Activated CD4-positive, alpha-beta T cell treated with anti-CD3 and anti-CD28 coated beads for 1 hour (primary cell): ENCODE results near the gene SEMA6C.
A peak's percentile ranks its signal among the peaks of the same experiment; 100 is the strongest.
"Not testable (repeated sequence)": the region's sequence is repeated elsewhere in the genome, so short reads cannot be mapped to it uniquely, and the experiment has no call there.

ENCODE experiments used
- DNase-seq: peaks from one replicate; pipeline ENCODE4 v3.0.0-alpha.2; 2020

SEMA6C gene, protein sequence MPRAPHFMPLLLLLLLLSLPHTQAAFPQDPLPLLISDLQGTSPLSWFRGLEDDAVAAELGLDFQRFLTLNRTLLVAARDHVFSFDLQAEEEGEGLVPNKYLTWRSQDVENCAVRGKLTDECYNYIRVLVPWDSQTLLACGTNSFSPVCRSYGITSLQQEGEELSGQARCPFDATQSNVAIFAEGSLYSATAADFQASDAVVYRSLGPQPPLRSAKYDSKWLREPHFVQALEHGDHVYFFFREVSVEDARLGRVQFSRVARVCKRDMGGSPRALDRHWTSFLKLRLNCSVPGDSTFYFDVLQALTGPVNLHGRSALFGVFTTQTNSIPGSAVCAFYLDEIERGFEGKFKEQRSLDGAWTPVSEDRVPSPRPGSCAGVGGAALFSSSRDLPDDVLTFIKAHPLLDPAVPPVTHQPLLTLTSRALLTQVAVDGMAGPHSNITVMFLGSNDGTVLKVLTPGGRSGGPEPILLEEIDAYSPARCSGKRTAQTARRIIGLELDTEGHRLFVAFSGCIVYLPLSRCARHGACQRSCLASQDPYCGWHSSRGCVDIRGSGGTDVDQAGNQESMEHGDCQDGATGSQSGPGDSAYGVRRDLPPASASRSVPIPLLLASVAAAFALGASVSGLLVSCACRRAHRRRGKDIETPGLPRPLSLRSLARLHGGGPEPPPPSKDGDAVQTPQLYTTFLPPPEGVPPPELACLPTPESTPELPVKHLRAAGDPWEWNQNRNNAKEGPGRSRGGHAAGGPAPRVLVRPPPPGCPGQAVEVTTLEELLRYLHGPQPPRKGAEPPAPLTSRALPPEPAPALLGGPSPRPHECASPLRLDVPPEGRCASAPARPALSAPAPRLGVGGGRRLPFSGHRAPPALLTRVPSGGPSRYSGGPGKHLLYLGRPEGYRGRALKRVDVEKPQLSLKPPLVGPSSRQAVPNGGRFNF

DNA sequence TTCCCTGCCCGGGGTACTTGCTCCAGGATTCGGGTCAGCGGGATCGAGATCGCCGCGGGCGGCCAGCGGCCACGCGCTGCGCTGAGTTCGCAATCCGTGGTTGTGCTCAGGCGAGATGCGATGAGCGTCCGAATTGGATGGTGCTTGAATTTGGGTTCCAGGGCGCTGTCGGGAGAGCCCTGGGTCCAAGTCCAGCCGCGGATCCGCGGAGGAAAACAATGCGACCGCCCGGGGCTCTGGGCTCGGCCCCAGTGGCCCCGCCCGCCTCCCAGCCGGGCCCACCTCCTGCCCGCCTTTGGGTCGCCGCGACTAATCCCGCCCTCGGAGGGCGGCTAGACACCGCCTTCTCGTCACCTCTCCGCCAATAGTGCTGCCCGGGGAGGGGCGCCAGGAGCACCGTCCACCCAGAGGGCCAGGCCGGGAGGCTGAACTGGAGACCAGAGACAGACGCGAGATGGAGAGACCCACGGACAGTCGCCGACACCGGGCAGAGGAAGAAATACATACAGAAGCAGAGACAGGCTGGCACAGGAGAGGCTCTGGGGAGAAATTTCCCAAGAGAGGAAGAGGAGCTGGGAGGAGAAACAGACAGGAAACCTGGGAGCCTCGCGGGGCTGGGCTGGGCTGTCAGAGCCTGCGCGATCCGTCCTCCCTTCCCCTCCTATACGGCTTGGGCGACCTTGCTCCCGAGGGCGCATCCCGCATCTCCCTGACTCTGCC lies at the start of gene SEMA6C:
Gene SEMA6C (minus strand): TSS at position 220 of the 720 bp plus-strand sequence. CDS start 4,010 bp downstream, outside the sequence.
- peak; percentile 80 for DNase-seq

DNA sequence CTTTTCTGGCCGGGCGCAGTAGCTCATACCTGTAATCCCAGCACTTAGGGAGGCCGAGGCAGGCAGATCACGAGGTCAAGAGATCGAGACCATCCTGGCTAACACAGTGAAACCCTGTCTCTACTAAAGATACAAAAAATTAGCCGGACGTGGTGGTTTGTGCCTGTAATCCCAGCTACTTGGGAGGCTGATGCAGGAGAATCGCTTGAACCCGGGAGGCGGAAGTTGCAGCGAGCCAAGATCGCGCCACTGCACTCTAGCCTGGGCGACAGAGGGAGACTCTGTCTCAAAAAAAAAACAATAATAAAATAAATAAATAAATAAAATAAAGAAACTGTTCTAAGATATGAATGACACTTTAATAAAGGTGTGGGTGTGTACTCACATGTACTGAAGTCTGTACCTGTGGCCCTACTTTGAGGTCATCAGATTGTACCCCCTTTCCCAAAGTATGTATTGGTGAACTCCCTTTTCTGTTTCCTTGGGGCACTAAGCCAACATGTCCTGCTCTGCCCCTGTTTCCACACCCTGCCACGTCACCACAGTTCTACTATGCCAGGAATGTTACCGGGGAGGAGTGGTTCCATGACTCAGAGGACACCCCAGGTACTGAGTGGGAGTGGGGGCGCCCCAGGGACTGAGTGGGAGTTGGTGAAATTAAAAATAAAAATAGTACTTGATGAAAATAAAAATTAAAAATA lies 48.6 kb upstream of the SEMA6C start:
- not testable (repeated sequence) for DNase-seq

DNA sequence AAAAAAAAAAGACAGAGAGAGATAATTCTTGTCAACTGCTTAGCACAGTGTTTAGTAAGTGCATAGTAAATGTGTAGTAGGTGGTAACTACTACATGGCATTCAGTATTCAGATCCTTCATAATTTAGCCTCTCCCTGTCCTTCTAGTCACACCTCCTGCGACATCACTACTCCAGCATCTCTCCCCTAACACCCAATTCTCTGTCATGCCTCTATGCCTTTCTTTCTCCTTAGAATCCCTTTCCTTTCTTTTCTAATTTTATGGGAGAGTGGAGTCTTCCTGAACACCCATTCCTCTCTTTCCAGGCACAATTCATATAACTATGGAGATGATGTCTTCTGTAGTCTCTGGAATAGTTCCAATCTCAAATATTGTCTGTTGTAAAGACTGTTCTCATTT lies 47.4 kb upstream of the SEMA6C start:
- no peak for DNase-seq

DNA sequence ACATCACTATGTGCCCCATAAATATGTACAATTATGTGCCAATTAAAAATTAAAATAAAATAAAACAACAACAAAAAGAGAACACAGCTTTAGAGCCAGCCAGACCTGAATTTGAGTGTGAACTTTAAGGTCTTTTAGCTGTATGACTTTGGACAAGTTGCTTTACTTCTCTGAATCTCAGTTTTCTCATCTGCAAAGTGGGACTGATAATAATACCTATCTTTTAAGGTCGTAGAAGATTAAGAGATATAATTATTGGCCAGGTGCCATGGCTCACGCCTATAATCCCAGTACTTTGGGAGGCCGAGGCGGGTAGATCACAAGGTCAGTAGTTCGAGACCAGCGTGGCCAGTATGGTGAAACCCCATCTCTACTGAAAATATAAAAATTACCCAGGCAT lies 46.9 kb upstream of the SEMA6C start:
- no peak for DNase-seq

DNA sequence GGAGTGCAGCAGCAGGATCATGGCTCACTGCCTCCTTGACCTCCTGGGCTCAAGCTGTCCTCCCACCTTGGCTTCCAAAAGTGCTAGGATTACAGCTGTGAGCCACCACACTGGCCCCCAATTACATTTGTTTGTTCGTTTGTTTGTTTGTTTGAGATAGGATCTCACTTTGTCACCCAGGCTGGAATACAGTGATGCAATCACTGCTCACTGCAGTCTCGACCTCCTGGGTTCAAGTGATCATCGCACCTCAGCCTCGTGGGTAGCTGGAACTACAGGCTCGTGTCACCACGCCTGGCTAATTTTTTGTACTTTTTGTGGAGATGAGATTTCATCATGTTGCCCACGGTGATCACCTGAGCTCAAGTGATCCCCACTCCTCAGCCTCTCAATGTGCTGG lies 45.6 kb upstream of the SEMA6C start:
- DNase-seq, result no peak

DNA sequence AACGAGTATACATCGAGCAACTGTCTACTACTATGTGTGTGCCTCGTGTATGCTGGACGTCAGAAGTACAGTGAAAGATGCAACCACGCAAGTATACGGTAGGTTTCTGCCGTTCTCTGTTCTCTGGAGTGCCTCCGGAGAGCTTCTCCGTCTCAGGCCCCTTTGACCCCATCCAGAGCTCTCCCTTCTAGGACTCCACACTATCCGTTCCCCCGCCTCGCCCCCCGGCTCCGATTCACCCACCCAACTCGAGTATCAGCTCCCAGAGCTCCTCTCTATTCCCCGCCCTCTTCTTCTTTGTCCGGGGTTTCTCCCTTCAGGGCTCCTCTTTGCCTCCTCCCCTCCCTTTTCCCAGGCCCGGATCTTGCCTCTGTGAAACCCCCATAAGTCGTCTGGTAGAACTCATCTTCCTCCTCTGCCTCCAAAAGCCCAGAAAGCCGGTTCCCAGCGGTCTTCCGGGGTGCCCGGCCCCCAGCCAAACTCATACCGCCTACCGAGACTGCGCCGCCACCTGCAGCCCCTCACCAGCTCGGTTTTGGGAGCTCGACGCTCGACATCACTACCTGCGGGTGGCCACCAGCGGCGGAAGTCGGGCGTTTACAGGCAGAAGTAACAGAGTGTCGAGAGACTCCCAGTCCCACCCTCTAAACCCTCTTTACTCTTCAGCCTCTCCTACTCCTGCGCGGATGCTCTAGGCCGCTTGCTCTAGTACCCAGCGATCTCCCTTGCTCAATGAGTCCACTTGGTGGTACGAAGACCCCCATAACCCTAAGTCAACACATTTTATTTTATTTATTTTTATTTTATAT lies 43.4 kb upstream of the SEMA6C start, which contains the start of gene VPS72:
Gene VPS72 (minus strand): TSS at position 561 of the 809 bp plus-strand sequence. CDS start 76 bp downstream, at position 485.
- peak; percentile 75 for DNase-seq

DNA sequence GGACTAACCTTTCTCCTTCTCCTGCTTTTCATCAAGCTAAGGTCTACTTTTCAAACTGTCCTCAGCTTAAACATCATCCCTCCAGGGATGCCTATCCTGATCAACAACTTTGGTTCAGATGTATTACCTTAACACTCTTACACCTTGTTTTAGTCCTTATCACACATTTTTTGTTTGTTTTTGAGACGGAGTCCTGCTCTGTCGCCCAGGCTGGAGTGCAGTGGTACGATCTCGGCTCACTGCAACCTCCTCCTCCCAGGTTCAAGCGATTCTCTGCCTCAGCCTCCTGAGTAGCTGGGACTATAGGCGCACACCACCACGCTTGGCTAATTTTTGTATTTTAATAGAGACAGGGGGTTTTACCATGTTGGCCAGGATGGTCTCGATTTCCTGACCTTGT lies 42.2 kb upstream of the SEMA6C start:
- DNase-seq, result not testable (repeated sequence)

DNA sequence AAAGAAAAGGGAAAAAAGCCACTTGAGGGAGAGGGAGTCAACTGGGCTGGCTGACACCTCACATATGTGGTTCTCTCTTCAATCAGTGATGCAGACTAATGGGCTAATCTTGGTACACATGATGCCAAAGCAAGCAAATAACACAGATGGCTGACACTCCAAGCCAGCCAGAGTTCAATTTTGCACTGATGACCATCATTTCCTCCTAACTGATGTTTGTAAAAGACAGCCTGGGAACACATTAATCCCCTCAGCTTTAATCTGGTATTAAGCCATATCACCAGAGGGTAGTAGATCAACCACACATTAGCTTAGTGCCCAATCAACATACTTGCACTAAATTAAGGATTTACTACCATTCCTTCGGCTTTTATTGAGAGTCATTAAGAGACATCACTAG lies 40.8 kb upstream of the SEMA6C start:
- DNase-seq, result no peak

DNA sequence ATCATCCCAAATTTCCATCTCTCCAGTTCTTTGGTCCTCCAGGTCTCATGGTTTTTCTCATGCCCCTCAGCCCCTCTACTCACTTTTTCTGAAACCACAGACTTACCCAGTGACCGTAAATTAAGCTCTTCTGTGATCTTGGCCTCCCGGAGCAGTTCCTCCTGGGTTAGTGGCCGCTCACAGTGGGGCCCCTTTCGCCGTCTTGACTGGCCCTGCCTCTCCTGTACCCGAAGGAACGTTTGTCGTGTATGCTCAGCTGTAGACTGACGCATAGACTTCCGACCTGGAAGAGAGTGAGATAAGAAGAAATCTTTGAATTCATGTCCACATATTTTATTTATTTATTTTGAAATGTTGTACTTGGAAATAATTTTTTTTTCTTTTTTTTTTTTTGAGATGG lies 37.8 kb upstream of the SEMA6C start:
- no peak for DNase-seq

DNA sequence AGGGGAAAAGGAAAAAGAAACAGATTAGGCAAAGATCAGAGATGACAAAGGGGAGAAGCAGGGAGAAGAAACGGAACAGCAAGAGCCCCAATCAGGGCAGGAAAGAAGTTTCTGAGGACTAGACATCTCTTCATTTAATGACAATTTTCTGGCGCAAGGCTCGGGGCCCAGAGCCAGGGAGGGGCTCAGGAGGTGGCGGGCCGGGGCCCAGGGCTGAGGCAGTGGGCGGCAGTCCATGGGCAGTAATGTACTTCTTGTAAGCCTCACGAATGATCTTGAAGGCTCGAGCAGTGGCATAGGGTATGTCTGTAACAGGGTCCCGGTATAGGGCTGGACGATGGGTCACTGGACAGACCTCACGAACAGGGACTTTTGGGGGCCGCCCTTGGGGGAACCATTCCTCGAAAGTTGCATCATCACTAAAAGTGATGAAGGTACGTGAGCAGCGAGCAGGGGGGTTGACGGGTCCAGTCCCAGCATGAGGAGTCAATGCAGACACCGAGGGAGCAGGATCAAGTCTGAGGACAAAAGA lies 30.1 kb upstream of the SEMA6C start:
- DNase-seq, result no peak

DNA sequence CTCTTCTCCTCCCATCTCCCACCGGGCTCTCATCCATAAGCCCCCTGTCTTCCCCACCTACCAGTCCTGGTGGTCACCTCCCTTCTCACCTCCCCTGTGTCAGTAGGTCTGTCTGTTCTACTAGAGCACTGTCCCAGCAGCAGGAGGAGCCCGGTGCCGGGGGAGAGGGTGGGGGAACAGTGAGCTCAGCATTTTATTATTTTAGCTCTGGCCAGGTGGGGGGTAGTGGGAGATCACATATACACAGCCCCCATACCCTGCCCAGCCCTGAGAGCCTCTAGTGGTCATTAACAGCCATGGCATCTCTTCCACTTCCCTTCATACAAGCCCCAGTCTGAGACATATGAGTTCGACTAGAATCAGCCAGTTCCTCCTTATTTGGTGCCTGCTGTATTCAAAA lies 29.4 kb upstream of the SEMA6C start, which contains the start of gene TMOD4:
Gene TMOD4 (minus strand): TSS at position 119 of the 400 bp plus-strand sequence. CDS start 1,106 bp downstream, outside the sequence.
- no peak for DNase-seq

DNA sequence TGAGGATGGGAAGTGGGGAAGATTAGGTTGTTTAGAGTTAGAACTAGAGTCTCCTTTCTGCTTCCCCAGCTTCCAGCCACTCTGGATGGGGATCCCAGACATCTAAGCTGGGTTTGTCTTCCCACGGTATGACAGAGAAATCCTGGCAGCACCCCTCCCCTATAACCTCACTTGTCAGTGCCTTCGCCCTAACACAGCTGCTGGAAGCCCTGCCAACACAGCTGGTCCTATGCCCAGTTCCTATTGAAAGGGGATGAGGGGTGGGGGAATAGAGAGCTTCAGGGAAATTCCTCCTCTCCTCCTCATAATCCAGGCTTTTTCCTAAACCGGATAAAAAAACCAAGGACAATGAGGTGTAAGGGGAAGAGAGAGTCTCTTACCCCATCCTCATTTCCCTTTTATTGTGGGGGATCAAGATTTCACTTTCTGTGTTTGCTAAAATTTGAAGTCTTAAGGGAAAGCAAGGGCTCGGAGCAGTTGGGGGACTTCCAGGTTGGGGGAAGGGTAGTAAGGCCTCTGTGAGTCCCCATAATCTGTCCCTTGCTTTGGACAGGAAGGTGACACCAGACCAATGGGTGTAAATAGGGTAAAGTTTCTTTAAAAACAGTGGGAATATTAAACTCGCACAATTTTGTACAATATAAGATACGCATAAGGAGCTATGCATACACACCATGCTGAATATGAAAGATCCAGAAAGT lies 28.8 kb upstream of the SEMA6C start:
- no peak for DNase-seq

DNA sequence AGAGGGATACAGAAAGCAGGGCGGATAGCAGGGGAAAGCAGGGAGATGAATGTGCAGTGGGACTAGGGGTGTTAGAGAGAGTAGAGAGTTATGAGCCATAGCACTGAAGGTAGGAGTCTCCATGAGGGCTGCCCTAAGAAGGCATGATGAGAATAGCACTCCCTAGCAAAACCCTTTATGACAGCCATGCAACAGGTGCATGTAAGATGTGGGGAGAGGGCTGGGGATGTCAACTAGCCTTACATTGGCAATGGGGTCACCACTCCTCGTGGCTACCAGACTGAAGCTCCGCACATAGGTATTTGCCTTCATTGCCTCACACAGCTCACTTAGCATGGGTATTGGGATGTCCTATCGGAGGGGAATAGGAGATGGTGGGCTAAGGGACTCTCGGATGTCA lies 24.8 kb upstream of the SEMA6C start:
- DNase-seq, result no peak

DNA sequence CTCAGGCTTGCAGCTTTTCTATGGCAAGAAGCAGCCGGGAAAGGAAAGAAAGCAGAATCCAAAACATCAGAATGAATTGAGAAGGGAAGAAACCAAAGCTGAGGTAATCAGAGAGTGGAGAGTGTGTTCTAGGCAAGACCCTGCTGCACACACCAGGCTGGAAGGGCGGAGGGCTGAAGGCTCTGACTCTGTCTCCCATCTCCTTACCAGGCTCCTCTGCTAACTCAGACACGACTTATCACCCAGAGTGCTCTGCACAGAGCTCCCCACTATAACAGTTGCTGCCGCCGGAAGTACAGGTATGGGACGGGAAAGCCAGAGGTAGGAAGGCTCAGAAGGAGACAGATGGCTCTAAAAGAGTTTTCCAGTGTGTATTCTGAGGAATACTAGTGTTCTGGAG lies 20.7 kb upstream of the SEMA6C start:
- DNase-seq, result no peak

DNA sequence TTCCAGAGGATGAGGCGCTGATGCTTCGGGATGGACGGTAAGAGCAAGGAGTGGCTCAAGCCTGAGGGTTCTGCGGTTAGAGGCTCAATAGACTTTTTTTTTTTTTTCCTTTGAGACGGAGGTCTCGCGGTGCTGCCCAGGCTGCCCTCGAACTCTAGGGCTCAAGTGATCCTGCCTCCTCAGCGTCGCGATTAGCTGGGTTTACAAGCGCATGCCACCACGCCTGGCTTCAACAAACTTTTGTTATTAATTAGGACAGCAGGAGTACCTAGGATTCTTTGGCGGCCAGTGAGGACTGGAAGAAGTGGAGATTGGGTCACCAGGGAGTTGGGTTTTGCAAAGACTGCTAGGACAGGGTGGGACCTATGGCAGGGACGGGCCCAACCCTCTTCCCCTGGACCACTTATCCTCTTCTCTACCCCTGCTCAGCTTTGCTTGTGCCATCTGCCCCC lies 20.1 kb upstream of the SEMA6C start:
- DNase-seq, result no peak

DNA sequence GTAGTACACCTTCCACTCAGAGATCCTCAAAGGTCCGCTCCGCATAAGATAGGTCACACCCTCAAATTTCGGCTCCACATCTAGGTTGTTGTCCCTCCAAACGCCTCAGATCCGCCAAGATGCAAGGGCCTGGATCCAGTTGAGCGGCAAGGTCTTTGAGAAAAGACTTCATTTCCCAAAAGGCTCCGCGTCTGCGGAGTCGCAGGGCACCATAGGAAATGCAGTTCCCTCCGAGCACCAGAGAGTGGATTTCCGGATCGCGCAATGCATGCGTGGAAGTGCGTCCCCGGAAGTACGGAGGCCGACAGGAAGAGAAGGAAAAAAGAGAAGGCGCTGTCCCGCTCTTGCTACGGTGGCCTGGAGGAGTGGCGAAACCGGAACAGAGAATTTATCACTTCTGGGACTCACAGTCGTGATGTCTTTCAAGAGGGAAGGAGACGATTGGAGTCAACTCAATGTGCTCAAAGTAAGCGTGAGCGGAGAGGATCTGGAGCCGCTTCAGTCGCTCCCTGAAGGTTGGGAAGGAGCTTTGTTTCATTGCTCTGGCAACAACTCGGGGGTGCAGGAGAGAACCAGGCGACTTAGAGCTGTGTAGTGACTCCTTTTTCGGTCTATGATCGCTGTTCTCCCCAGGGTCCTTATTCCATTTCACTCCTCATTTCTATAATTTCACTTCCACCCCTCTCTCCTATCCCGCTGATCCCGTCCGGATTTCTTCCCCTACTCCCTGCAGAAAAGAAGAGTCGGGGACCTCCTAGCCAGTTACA lies 19.5 kb upstream of the SEMA6C start, which contains the start of the genes LYSMD1 and SCNM1:
Gene LYSMD1 (minus strand): TSS at position 165 of the 767 bp plus-strand sequence. CDS start 644 bp downstream, outside the sequence.
Gene SCNM1 (plus strand): TSS at position 407 of the 767 bp plus-strand sequence. CDS start 9 bp downstream, at position 416.
- DNase-seq, result peak; percentile 92

DNA sequence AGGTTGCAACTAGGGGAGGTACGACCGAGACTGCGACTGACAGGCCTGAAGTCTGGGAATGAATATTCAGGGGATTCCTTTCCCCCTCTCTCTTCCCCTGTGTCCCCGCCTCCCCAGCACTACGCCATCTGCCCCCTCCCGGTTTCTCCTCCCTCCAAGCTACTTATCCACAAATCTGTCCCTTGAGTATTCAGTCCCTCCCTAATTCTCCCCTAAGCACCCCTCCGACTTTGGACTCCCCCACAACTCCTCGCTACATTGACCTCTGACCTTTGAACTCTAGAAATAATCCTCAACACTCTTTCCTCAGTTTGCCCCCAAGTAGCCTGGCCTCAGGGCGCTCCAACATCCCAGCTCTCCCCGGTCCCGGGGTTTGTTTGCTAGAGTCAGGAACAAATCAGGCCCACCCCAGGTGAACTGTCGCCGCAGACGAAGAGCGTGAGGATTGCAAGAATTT lies 18.9 kb upstream of the SEMA6C start:
- no peak for DNase-seq

DNA sequence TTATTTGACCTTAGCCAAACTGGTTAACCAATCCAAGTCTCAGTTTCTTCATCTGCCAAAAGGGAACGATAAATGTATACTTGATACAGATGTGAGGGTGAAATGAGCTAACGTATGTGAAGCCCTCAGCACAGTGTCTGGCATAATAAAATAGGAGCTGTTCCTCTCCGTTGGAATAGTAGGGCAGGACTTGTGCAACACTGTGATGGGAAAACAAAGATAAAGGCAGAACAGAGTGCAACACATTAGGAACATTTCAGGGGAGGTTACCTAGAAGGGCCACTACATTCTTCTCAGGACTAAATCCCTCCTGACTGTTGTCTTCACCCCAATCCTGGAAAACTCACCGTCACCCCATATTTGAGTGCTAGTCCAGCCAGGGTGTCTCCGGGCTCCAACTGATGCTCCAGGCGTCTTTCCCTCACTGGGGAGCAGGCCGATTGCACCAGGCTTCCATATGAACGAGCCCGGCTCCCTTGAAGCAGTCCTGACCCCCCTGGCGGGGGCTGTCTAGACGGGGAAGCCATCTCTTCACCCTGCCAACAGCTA lies 18.4 kb upstream of the SEMA6C start:
- no peak for DNase-seq

DNA sequence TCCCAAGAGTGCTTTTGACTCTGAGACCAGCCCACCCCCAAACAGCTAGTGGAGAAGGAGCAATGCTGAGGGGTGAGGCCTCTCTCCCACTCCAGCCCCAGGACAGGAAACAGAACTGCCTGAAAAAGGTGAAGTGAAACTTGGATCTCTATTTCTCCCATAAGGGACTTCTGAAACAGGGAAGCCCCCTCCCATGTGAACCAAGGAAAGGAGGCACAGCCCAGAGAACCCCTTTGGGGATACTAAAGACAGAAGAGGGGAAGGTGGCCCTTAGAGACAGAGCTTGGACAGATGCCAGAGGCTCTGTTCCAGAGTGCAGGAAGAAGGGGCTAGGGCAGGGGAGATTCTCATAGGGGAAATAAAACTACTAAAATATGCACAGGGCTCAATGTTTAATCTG lies 12.9 kb upstream of the SEMA6C start:
- no peak for DNase-seq
